Pancreas (tissue), 10 donors: ENCODE results near the gene IGFN1. TPM values are rescaled to one million over a fixed set of nuclear protein-coding genes. Genes with fewer than 3 reads are reported as not detected.

Experiments
- ATAC-seq, 4 donors: fragments of 200-7000 bp; cut with Tn5 transposase; one replicate each; pipeline versions ENCODE4 v1.8.0 to v1.9.1; 2020; ENCODE audit warnings: mild to moderate bottlenecking in 4 of 4, moderate library complexity in 4 of 4
- DNase-seq, 6 donors: peaks; one replicate each; pipeline ENCODE4 v3.0.0-alpha.2; 2020
- FAIRE-seq: peaks from 2 replicates; lab custom pipeline; 2012; peaks lifted over from hg19 to GRCh38; lab: Jason Lieb, UNC
- H3K27ac ChIP-seq, 4 donors: fragments of 200-600 bp; sonication (generic); 1 replicate in 3 of 4; 2 replicates in 1 of 4; pipeline versions ENCODE4 v1.5.0 to v1.8.0; 2020
- H3K27me3 ChIP-seq, 4 donors: fragments of 200-600 bp; one replicate each; pipeline ENCODE4 v1.8.0; 2021
- H3K36me3 ChIP-seq, 3 donors: fragments of 200-600 bp; sonication (generic) in 1 of 3; one replicate each; pipeline versions ENCODE4 v1.5.0 to v1.8.0; 2020 to 2021
- H3K4me1 ChIP-seq, 3 donors: fragments of 200-600 bp; one replicate each; pipeline ENCODE4 v1.8.0; 2021
- H3K4me3 ChIP-seq, 4 donors: fragments of 200-600 bp; sonication (generic) in 2 of 4; one replicate each; pipeline versions ENCODE4 v1.5.0 to v1.8.0; 2020 to 2021
- H3K9me3 ChIP-seq, 4 donors: fragments of 200-600 bp; one replicate each; pipeline ENCODE4 v1.8.0; 2021
- CTCF ChIP-seq, 4 donors: fragments of 200-600 bp; sonication (generic) in 3 of 4; IDR thresholded peaks; one replicate each; pipeline versions ENCODE4 v1.5.0 to v1.8.0; 2021; ENCODE audit warnings: antibody characterized with exemption in 4 of 4
- WGBS, 2 donors: extraction: QIAGEN DNeasy Blood & Tissue Kit; methylation state at CpG; one replicate each; pipeline ENCODE4 v1.1.7; 2013; 5-methylcytosine and 5-hydroxymethylcytosine counted together
- intact Hi-C, 3 donors: fragments of 100-400 bp; cut with DNase I; formaldehyde crosslinking; loops; one replicate each; pipeline versions ENCODE4 v1.11.1 to v1.14.2; 2022
- polyA plus RNA-seq, 2 donors: library from polyadenylated mRNA; stranded (reverse); fragments of 200-250 nt; gene quantifications; one replicate each; pipeline ENCODE4 v1.2.3, GENCODE V29; 2013
- total RNA-seq, 6 donors: library from RNA; stranded (reverse); fragmentation: NEBNext Ultra II Directional in 4 of 6; extraction: Animal tissue kit (Norgen Biotek cat#: 25700) in 4 of 6; gene quantifications; one replicate each; pipeline versions ENCODE4 v1.2.1 to v1.2.4, GENCODE V29; 2021 to 2023
- donor health status: healthy with polysubstance abuse.
- donor health status: DM: no; HTN: no; CAD: no; lungs with moderate emphysema.
- donor health status: DM: no; HTN: no; CAD: no.
- donor health status: control.
- donor health status: control.
- donor health status: Bipolar disorder and iron deficiency.
- donor health status: DM: yes; HTN: yes; CAD: no.
- donor health status: DM: no; HTN: no; CAD: no.
- donor health status: DM: no; HTN: no; CAD: no.
- donor health status: DM: yes; HTN: yes; CAD: no.

Gene IGFN1
- total and polyA plus RNA-seq, 8 donors = 4.1 to 48.4 (median 14.6) TPM

DNA sequence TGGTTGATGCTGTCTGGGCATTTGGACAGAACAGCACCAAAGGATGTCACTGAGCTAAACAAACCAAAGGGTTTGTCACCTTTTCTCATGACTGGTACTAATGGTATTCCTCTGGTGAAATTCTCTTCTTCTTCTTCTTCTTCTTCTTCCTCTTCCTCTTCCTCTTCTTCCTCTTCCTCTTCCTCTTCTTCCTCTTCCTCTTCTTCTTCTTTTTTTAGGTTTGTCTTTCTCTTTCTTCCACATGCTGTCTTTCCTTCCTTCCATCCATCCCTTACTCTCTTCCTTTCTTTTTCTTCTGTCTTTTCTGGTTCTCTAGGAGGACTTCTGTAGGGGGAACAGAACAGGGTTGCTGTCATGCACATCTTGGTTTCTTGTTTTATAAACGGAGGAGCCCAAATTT lies 9.3 kb upstream of the IGFN1 start:
- intact Hi-C loops = loop anchor here in 1 of 3 donors (5.0 kb wide), 1 partner anchor 34 kb away; no protein-coding TSS in a partner anchor

GRCh38 chr1:201181726-201182125 lies 8.9 kb upstream of the IGFN1 start:
- ATAC-seq (no peak), DNase-seq (peak in 1 of 6 donors; percentile 21), FAIRE-seq (no peak)
- H3K9me3 ChIP-seq = no peaks in the 10 kb centered on the region
- intact Hi-C loops = loop anchor here in 1 of 3 donors (5.0 kb wide), 1 partner anchor 34 kb away; no protein-coding TSS in a partner anchor
- 63 to 72% methylated on average over 2 of the region's 2 CpGs for WGBS, 2 donors
- H3K4me1 ChIP-seq = no peaks in the 10 kb centered on the region
- H3K27ac ChIP-seq = no peak overlapping the region
- H3K36me3 ChIP-seq = no peaks in the 10 kb centered on the region
- no peak for TF ChIP-seq CTCF (IDR thresholded peaks at IDR 0.05)
- H3K4me3 ChIP-seq = no peak overlapping the region
- H3K27me3 ChIP-seq = no peaks in the 10 kb centered on the region

More for the DNA sequence above, 9.3 kb upstream of the IGFN1 start:
- no peaks in the 10 kb centered on the region for H3K9me3 ChIP-seq
- no peak for FAIRE-seq
- no peak overlapping the region for H3K4me3 ChIP-seq
- DNase-seq = no peak
- H3K27ac ChIP-seq = no peak overlapping the region
- no peaks in the 10 kb centered on the region for H3K36me3 ChIP-seq
- no peaks in the 10 kb centered on the region for H3K4me1 ChIP-seq
- no peaks in the 10 kb centered on the region for H3K27me3 ChIP-seq
- WGBS, 2 donors = 69 to 83% methylated on average over 1 of the region's 1 CpG
- TF ChIP-seq CTCF (IDR thresholded peaks at IDR 0.05) = no peak
- ATAC-seq = no peak

DNA sequence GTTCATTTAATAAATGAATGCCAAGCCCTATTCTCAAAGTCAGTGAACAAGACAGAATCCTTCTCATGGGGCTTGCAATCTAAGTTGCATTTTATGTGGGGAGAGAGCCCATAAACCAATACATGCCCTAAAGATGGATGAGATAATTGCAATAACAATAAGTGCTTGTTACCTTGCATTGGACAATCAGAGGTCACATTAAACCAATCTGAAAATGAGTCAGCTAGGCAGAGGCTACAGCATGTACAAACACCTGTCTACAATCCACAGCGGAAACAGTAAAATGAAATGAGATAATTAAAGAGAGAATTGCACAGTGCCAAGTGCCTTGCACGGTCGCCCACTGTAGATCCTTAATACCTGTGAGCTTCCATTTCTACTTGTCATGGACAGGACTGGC lies 7.4 kb upstream of the IGFN1 start:
- FAIRE-seq = no peak
- no peaks in the 10 kb centered on the region for H3K36me3 ChIP-seq
- TF ChIP-seq CTCF (IDR thresholded peaks at IDR 0.05) = no peak
- no peak overlapping the region for H3K27ac ChIP-seq
- no peak overlapping the region for H3K4me3 ChIP-seq
- WGBS, 2 donors = 86% methylated on average over 3 of the region's 3 CpGs
- H3K4me1 ChIP-seq = no peaks in the 10 kb centered on the region
- no peaks in the 10 kb centered on the region for H3K9me3 ChIP-seq
- H3K27me3 ChIP-seq = no peaks in the 10 kb centered on the region
- intact Hi-C loops = loop anchor here in 1 of 3 donors (5.0 kb wide), 1 partner anchor 36 kb away; no protein-coding TSS in a partner anchor
- DNase-seq = peak in 1 of 6 donors; percentile 7
- no peak for ATAC-seq

DNA sequence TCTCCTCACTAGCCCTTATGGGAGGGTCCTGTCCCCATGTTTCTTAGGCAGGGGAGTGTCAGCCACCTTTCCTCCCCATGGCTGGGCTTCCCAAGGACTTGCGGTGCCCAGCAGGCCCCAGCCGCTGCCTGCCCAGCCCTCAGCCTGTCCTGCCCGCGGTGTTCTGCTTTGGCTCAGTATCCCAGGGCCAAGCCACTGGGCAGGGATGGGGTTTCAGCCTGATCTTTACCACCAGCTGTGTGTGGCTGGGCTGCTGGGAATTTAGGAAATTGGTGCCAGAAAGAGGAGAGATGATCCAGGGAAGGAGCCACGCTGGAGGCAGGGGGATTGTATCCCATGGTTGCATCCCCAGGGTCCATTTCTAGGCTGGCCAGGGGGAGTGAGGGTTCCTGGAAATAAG lies 6.9 kb upstream of the IGFN1 start:
- FAIRE-seq = no peak
- H3K27me3 ChIP-seq = no peaks in the 10 kb centered on the region

More for the DNA sequence above, 6.9 kb upstream of the IGFN1 start:
- peak in 1 of 6 donors; percentile 19 for DNase-seq
- Histone ChIP-seq H3K4me1 (no peaks in the 10 kb centered on the region), H3K9me3 (no peaks in the 10 kb centered on the region), H3K27ac (no peak overlapping the region), H3K36me3 (no peaks in the 10 kb centered on the region), H3K4me3 (no peak overlapping the region)
- WGBS, 2 donors = 86 to 90% methylated on average over 5 of the region's 5 CpGs
- ATAC-seq = no peak
- no peak for TF ChIP-seq CTCF (IDR thresholded peaks at IDR 0.05)
- intact Hi-C loops = loop anchor here in 1 of 3 donors (5.0 kb wide), 1 partner anchor 36 kb away; no protein-coding TSS in a partner anchor
